Endometrium (tissue), 2 donors: ENCODE measurements around the gene PLEKHM1.
"Not testable (repeated sequence)": the region's sequence is repeated elsewhere in the genome, so short reads cannot be mapped to it uniquely, and the experiment has no call there.

Experiments
- FAIRE-seq: peaks from 2 replicates; lab custom pipeline; 2012; peaks lifted over from hg19 to GRCh38; lab: Jason Lieb, UNC
- donor health status: control.
- donor health status: control.

PLEKHM1 gene

DNA sequence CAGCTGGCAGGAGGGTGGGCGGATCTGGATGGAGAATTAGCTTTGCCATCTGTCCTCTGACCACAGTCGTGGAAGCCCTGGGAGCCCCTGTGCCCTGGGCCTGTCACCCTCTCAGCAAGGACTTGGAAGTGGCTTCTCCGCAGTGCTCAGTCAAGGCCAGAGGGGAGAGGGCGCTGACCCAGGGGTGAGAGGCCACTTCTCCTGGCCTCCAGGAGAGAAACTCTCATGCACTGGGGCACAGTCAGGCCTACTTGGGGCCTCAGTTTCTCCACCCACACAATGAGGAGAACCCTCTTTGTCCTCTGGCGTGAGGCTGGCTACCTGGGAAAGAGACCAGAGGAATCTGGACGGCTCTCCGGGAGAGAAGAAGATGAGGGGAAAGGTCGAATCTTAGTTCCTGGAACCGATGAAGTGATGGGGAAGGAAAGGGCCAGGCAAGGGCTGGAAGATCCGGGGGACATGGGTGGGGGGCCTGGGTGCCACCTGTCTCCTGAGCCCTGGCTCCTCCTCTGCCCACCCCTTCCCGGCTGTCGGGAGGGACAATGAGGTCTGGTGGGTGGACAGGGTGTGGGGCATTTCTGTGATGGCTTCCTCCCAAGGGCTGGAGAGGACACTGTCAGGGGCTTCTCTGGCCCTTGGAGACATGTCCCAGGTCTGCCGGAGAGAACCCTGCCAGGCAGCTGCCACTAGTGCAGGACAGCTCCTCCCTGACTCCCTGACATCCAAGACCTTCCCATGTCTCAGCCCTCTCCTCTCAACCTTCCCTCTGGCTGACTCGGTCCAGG is 48.8 kb downstream of the PLEKHM1 start:
- no peak for FAIRE-seq

DNA sequence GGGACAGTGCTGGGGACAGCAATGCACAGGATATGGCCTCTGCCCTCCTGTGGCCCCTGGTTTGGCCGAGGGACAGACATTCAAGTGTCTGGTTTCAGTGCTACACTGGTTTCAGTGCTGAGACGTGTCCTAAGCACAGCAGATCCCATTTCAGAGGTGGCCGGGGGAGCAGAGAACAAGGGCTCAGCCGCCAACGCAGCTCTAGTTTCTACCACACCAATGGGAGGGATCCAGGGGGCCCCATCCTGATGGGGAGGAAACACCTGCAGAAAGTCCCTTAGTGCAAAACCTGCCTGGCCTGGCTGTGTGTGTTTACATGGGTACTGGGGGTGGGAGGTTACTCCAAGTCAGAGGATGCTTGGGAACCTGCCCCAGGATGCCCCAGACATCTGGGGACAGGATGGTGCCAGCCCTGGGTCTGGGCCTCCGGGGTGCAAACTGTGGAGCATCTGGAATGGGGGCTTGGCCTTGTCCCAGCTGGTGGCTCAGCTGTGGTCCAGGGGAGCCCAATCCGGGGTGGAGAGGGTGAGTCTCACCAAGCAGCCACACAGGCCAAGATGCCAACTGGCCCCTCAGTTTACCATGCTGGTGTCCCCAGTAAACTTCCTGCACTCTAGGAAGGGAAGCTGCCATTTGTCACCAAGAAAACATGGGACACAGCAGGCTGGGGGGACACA is 49.5 kb downstream of the PLEKHM1 start:
- FAIRE-seq, result not testable (repeated sequence)

DNA sequence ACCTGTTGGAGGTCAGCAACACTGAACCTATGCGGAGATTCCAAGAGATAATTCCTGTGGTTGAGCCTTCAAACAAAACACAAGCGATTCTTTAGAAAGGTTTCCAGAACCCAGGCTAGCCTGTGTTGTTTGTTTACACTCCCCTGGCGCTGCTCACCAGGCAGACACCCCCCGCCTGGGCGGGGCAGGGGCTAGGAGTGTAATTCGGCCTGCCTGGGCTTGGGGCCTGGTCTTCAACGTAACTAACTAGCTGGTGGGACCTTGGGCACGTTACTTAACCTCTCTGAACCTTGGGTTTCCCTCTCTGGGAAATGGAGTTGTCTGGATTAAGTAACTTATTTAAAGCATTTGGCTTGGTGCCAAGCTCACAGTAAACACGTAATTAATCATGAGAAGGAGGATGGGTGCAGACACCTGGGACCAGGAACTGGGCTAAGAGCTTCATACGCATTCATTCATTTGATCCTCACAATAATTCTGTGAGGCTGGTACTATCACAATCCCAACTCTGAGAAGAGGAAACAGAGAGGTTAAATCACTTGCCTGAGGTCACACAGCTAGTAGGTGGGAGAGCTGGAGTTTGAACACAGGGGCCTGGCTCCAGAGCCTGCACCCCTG is 50.3 kb downstream of the PLEKHM1 start:
- no peak for FAIRE-seq

DNA sequence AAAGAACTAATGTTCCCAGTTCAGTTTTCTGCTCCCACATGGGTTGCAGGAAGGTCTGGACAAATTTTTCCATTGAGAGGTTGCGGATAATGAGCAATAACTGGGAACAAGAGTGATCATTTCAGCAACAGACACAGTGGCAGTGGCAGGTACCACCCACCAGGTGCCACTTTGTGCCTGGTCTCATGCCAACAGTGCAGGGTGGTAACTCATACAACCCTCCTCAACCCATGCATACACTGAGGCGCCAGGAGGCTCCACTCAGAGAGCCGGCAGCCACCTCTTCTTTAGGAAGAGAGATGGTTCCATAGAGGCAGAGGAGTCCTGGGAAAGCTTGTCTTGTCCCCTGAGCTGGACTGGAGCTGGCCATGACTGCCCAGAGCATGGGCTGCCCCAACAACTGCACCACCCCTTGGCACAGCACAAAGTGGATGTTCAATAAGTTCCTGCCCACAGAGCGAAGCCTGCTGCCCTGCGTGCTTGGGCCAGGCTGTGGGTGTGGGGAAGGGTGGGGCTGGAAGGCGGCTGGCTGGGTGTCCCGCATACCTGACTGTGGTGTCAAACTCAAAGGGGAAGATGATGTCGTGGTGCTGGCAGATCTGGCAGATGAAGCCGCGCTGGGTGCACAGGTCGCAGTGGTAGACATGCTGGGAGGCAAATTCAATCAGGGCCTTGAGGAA is 51.5 kb downstream of the PLEKHM1 start:
- FAIRE-seq, result no peak

DNA sequence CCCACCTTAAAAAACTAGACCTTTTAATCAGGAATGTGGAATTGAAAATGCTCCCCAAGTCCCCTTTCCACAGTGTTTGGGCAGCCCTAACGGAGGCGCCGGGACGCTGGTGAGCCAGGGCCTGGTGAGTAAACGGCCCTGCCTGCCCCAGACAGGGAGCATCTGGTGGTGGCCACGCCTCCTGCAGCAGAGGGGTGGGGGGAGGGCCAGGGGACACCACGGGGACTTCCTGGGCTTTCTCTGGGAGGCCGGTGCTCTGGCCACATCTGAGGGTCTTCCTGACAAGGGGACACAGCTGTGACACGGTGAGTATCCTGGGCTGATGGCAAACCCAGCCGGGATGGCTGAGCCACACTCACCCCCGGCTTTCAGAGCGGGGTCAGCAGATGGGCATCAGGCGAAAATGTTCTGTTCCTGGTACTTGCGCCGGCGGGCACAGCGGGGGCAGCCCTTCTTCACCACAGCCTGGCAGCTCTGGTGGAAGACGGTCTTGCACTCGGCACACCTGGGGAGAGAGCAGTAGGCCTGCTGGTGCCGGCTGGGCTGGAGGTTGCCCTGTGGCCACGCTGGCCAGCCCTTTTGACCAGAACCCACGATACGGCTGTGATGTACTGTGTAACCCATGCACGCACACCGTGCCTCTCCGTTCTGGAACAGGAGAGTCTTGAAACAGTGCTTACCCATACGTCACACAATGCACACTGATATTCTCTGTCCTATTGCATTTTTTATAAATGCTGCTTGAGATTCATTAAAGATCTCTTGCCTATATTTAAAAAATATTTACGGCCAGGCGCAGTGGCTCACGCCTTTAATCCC is 52.8 kb downstream of the PLEKHM1 start:
- FAIRE-seq, result no peak

DNA sequence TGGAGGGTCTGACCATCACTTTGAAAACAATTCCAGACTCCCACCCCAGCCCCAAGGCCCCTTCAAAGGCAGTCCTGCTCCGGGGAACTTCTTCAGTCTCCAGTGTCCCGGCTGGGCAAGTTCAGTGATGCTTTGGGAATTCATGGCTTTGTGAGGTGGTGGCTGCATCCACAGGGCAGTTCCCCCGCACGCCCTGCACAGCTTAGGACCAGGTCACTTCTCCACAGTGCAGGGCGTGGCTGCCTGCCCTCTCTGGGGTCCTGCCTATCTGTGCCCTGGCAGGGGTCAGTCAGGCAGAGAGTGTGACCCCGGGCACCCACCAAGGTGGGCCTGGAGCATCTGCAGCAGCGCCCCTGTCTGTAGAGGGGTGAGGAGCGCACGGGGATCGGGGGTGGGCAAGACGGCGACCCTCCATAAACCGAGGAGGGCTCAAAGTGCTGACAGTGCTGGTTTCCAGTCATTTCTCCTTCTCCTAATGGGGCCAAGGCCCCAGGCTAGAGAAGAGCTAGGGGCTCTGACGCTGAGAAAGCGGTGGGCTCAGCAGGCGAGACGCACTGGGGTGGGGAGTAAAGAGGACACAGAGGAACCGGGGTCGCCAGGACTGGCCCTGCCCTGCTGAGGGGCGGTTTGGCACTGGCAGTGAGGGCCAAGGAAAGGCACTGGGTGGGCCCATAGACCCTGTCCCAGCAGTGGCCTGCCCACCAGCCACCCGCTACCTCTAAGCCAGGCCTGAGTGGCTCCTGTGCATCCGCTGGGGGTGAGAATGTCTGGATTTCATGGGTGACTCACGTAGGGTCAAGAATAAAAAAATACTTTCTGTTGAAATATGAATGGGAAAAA is 53.7 kb downstream of the PLEKHM1 start:
- FAIRE-seq, result no peak

DNA sequence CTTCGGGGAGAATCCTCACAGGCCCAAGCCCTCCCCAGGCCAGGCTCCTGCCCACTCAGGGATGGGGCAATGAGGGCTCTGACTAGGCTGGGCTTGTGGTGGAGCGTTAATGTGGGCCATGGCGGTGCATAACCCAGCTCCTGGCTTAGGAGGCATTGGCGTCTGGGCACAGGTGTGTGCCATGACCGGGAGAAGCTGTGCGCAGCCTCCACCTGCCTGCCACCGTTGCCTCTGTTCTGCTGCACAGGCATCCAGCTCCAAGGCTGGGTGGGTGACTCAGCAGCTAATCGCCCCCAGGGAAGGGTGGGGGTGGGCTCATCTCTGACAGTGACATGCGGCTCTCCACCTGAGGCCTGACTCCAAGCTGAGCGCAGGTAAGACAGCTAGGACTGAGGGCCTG is 54.4 kb downstream of the PLEKHM1 start:
- no peak for FAIRE-seq

DNA sequence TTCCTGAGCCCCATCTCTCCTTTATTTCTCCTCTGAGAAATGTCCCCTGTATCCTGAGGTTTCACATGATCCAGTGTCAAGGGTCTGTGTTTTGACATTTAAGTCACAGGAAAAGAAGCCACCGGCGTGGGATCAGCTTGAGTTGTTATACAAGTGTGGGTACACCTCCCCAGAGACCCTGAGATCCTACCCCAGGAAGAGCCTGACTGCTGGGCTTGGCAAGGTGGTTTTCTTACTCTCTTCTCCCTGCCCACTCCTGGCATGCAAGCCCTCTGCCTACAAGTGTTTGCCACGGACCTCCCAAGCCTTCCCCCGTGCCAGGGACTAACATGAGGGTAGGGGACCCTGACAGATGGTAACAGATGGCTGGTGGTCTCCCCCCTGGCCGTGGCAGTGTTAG is 55.0 kb downstream of the PLEKHM1 start:
- FAIRE-seq, result no peak

DNA sequence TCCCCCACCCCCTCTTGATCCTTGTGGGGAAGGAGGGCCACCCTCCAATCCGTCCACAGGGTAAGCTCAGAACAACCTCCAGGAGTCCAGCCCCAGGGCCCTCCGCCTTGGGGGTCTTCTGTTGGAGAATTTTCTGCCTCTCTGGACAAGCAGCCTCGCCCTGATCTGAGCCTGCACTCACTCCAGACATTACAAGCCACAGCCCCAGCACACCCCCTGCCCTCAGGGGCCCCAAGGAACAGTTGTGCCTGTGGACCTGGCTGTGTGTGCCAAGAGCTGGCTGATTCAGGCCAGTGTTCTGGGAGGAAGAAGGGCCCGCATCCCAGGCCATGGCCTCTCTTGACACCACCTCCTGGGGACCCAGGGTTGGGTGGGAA is 57.4 kb downstream of the PLEKHM1 start:
- FAIRE-seq, result no peak

DNA sequence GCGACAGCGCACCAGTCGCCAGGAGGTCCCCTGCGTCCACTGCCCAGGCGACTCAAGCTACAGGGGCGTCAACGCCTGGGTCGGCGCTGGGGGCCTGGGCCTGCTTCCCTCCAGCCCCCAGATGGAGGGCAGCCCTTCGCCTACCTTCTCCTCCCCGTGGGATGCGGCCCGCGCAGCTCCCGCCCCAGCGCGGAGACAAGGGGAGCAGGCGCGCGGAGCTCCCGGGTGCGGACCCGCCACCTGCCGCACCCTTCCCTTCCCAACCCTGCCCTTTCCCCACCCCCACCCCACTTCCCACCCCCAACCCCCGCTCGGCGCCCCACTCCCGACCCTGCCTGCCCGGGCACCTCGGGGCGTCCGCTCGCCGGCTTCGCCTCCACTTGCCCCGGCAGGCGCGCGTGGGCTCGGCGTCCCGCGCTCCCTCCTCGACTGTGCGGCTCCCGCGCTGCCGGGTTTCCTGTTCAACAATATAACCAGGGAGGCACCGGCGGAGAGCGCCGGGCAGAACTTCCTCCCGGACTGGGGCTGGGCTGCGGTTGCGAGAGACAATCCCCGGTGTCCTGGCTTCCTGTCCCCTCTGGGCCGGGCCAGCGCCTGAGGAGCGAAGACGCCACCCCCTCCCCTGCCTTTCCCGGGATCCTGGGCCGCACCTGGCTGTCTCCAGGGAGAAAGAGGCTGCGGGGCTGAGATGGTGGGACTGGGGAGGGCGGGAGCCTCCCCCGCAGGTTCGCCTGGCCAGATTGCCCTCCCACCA is 57.9 kb downstream of the PLEKHM1 start, which contains the start of gene ARHGAP27:
Gene ARHGAP27, minus strand, starts transcription at position 466 of the 754 bp plus-strand sequence. CDS start 2,591 bp downstream, outside the sequence.
- no peak for FAIRE-seq

DNA sequence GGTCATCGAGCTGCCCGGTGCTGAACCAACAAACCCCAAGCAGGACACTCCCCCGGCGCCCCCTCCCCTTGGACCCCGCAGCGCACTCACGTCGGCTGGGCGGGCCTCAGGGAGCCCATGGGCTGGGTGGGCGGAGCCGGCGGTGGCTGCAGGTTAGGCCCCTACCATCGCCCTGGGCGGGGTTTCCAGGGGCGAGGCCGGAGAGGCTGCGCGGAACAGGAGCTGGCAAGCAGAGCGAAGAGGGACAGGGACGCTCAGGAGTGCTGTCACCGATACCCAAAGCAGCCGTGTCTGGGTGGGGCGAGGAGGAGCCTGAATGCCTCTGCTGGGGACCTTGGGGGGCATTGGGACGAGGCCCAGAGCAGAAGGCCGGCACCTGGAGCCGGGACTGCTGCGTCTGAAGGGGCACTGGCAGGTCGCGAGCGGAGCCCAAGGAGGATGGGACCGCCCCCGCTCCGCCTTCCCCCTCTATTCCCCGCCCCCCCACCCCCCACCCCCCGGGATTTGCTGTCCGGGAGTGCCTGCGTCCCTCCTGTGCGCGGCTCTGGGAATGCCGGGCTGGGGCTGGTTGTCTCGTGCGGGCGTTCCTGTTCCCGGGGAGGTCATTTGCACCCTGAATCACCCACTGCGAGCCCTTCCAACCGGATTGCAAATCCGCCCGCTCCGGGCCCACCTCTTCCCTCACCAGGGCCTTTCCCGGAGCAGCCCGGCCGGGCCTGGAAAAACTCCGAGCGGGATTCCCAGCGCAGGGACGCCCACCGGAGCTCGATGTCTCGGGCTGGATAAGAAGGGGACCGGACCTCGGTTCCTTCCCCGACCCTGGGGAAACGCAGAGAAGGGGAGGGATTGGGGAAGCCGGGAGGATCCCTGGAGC is 58.8 kb downstream of the PLEKHM1 start:
- no peak for FAIRE-seq

DNA sequence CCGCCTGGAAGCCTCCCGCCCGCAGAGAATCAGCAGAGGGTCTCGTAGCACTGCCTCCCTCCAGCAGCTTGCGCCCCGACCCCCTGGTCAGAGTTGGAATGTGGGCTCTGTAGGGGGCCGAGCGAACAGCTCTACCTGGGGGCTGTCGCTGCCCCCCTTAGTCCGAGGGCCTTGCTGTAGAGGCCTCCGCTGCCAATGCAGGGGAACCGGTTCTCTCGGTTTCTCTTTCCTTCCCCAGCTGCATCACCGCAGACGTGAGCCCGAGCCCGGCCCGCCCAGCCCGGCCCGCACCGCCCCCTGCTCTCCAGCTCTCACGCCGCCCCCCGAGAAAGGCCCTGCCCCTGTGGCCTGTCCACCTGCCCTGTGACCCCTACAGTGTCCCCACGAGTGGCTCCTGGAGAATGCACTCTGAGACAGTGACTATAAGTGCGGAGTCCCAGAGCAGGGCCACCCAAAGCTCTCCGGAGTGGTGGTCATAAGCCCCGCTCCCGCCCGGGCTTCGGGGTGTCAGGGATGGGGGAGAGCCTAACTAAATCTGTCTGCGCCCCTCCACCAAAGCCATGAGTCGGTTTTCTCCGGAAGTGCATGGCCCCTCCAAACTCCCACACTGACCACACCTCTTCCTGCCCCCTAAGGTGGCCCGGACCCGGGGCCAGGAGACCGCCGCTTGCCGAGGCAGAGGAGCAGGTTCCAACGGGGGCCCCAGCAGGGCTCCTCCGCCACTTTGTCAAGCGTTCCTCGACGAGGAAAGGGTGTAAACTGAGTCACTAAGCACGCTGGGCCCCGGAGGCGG is 59.6 kb downstream of the PLEKHM1 start:
- no peak for FAIRE-seq

DNA sequence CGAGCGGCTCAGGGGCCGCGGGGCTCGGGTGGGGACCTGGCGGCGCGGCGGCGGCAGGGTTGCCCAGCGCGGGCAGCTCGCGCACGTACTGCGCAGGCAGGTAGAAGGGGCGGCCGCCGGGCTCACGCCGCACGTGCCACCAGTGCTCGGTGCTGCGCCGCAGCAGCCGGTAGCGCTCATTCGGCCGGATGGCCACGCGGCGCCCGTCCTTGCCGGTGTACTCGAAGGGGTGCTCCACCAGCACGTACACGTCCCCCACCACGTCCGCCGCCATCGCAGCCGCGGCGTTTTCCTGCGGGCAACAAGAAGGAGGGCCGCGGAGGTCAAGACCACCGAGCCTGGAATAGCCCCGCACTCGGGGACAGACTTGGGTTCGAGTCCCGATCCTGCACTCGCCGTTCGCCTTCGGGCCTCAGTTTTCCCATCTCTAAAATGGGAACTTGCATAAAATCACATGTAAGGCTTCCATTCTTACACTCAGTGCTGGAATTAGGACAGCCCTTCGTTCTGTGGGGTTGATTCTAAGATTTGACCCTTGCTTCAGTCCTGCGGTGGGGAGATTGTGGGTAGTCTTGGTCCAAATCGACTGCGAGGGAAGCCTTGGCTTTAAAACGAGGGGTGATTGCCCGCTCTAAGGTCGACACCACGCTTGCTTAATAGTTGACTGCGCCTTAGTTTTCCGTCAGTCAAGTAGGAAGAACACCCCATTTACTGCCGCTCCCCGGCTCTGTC is 60.3 kb downstream of the PLEKHM1 start:
- no peak for FAIRE-seq

DNA sequence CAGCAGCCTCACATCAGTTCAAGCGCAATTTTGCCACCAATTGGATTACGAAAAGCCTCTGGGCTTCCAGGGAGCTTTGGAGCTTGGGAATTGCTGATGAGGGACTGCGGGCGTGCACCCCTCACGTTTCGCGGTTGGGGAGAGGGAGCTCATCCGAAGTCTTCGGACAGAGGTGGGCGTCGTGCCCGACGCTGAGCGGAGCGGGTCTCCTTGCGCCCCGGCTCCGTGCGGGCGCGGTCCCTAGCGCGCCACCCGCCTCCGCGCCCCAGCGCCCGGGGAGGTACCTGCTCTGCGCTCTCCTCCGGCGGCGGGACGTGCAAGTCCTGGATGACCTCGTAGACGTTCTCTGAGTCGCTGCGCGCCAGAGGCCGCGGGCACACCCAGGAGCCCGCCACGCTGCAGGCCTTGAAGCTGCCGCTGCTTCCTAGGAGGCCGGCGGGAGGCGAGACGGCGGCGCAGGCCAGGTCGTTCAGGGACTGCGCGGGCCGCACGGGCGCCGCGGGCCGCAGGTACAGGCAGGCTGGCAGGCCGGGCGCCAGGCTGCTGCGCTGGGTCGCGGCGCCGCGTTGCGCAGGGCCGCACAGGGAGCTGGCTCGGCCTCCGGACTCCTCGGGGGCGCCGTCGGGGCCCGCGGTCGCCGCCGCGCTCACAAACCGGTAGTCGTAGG is 61.0 kb downstream of the PLEKHM1 start:
- FAIRE-seq, result no peak

DNA sequence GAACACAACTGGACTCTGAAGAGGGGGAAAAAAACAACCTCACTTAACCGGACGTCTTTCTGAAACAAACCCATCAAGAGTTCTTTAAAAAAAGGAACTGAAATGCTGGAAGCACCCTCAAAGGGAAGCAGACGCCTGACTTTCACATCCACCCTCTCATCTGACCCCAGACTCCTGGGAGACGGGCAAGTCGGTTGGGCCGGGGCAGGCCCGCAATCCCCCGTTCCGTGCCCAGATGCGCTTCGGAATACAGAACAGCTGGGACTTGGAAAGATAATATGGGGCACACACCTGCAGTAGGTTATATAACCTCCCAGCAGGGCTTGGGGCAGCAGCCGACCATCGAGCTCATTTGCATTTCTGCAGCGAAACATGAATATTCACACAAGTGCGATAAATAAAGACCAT is 61.6 kb downstream of the PLEKHM1 start:
- FAIRE-seq, result no peak

DNA sequence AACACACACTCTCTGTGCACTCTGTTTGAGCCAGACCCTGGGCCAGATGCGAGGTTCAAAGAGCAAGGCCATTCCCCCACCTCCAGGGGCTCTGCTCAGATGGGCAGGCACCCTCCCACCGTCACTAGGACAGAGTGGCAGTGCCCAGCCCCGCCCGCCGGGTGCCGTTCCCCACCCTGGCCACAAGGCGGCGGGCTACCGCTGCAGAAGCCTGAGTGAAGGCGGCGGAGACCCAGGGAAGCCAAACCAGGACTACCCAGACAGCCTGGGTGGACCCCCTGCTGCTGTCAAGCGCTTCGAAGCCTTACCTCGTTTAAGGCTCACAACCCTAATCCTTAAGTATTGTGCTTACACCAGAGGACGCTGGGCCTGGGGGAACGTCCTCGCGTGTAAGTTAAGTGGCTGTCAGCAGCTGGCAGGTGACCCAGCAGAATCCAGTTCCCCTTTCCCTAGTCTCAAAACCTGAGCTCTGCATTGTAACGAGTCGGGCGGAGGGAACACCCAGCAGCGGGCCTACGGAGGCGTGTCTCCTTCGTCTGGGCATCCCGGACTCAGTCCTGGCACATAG is 62.4 kb downstream of the PLEKHM1 start:
- no peak for FAIRE-seq
